Ascending aorta (tissue), 2 donors: ENCODE results near the gene RTN1. TPM values are rescaled to one million over a fixed set of nuclear protein-coding genes. Genes with fewer than 3 reads are reported as not detected.

Experiments used
- DNase-seq, 2 donors: peaks; one replicate each; pipeline ENCODE4 v3.0.0-alpha.2; 2019; ENCODE audit warnings: low spot score in 2 of 2
- H3K27ac ChIP-seq, 2 donors: fragments of 200-600 bp; sonication (generic); one replicate each; pipeline ENCODE4 v1.5.1; 2016 to 2017; ENCODE audit warnings: mild to moderate bottlenecking in 1 of 2
- H3K27me3 ChIP-seq: fragments of 200-600 bp; sonication (generic); one replicate; pipeline ENCODE4 v1.5.1; 2017
- H3K36me3 ChIP-seq, 2 donors: fragments of 200-600 bp; sonication (generic); one replicate each; pipeline ENCODE4 v1.5.1; 2016
- H3K4me1 ChIP-seq, 2 donors: fragments of 200-600 bp; sonication (generic); one replicate each; pipeline ENCODE4 v1.5.1; 2016 to 2017; ENCODE audit warnings: mild to moderate bottlenecking in 1 of 2
- H3K4me3 ChIP-seq, 2 donors: fragments of 200-600 bp; sonication (generic); one replicate each; pipeline ENCODE4 v1.5.1; 2016 to 2017; ENCODE audit warnings: mild to moderate bottlenecking in 1 of 2
- H3K9me3 ChIP-seq, 2 donors: fragments of 200-600 bp; sonication (generic); one replicate each; pipeline ENCODE4 v1.5.1; 2016
- intact Hi-C: fragments of 100-400 bp; cut with DNase I; formaldehyde crosslinking; loops from one replicate; pipeline ENCODE4 v1.15.1; 2023
- total RNA-seq: library from RNA; depleted of rRNA; stranded (reverse); fragments of >200 nt; gene quantifications from one replicate; pipeline ENCODE4 v1.1.0, GENCODE V29; 2016
- TF ChIP-seq, protein P1 (sequence below), 3 experiments: fragments of 200-600 bp in 2 of 3; fragments of 450-650 bp in 1 of 3; sonication (generic) in 2 of 3; IDR thresholded peaks; one replicate each; pipeline ENCODE4 v1.5.1; 2016 to 2019; ENCODE audit warnings: antibody characterized with exemption in 3 of 3, mild to moderate bottlenecking in 1 of 3, moderate library complexity in 1 of 3

The RTN1 gene
- total RNA-seq, 1 donor from 2014 or later: 52.3 TPM

DNA sequence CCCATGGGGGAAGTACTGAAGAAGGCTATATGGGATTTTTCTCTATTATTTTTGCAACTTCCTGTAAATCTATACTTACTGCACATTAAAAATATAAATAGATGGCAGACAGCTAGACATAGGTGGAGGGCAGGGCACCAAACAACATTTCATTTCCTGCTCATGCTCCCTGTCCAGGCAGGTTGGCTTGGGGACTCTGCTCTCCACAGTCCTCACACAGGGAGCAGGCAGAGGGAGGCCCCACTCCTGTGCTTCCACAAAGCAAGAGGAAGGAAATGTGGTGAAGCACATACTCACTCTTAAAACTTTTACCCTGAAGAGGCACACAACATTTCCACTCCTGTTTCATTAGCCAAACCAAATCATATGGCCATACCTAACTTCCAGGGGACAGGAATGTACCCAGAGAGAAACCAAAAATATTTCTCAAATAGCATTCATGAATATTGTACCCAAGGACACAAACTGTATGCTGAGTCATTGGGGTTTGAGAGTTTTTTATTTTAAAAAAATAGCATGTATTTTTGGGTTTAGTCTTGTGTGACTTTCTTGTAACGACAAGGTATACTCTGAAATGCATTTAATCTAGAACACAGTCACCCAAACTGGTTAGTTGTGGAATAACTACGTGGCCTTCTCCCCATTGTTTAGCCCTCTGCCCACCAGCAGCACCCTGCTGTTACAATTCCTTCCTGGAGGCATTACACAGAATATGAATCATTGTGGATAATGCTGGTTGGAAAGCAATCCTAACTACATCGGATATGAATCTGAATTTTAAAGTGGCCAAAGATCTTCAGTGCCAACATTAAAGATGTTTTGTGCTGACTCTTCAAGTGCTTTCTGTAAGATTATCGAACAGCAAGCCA is 40.9 kb downstream of the RTN1 start:
- Histone ChIP-seq H3K36me3 (no peaks in the 10 kb centered on the region), H3K4me3 (no peak overlapping the region), H3K4me1 (peaks cover 0 to 5% of the 10 kb centered on the region in 2 donors), H3K27ac (no peak overlapping the region), H3K27me3 (no peaks in the 10 kb centered on the region), H3K9me3 (no peaks in the 10 kb centered on the region)
- intact Hi-C loops: no loop called here
- TF ChIP-seq, protein P1, sequence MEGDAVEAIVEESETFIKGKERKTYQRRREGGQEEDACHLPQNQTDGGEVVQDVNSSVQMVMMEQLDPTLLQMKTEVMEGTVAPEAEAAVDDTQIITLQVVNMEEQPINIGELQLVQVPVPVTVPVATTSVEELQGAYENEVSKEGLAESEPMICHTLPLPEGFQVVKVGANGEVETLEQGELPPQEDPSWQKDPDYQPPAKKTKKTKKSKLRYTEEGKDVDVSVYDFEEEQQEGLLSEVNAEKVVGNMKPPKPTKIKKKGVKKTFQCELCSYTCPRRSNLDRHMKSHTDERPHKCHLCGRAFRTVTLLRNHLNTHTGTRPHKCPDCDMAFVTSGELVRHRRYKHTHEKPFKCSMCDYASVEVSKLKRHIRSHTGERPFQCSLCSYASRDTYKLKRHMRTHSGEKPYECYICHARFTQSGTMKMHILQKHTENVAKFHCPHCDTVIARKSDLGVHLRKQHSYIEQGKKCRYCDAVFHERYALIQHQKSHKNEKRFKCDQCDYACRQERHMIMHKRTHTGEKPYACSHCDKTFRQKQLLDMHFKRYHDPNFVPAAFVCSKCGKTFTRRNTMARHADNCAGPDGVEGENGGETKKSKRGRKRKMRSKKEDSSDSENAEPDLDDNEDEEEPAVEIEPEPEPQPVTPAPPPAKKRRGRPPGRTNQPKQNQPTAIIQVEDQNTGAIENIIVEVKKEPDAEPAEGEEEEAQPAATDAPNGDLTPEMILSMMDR (IDR thresholded peaks at IDR 0.05): no peak
- no peak for DNase-seq

DNA sequence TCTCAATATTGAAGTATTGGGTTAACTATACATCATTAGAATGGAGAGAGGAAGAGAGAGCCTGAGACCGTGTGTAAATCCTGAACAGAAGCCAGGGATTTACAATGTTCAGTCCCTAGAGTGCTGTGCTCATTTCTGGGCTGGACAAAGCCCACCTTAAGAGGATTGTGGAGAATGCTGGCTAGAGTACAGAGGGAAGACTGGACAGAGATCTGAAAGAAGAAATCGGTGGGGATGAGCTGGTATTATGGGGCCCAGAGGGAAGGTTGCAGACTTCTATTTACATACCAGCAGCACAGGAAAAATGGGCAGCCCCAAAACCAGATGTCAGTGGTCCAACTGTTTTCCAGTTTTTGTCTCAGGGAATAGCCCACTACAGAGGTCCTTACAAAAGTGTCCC is 42.3 kb downstream of the RTN1 start:
- peaks cover 0 to 5% of the 10 kb centered on the region in 2 donors for H3K4me1 ChIP-seq
- H3K27me3 ChIP-seq: no peaks in the 10 kb centered on the region
- no peak overlapping the region for H3K4me3 ChIP-seq
- DNase-seq: no peak
- no peaks in the 10 kb centered on the region for H3K9me3 ChIP-seq
- TF ChIP-seq, protein P1 (IDR thresholded peaks at IDR 0.05): no peak
- intact Hi-C loops: no loop called here
- no peaks in the 10 kb centered on the region for H3K36me3 ChIP-seq
- no peak overlapping the region for H3K27ac ChIP-seq

DNA sequence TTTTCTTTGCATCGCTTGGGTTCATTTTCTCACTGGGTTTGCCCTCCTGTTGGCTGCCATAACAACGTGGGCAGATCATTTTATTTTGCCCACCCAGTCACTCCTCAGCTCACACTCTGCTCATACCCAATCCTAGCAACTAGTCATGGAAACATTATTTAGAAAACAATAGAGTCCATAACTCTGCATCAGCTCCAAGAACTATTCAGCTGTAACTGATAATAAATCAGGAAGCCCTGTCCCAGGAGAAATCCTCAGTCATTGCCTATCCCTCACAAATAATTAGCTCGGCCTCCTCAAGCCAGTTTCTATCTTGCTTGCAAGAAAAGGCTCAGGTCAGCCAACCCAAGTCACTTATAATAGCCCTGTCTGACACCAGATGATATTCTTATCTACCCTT is 43.2 kb downstream of the RTN1 start:
- H3K9me3 ChIP-seq: no peaks in the 10 kb centered on the region
- no peak overlapping the region for H3K27ac ChIP-seq
- DNase-seq: no peak
- peaks cover 0 to 5% of the 10 kb centered on the region in 2 donors for H3K4me1 ChIP-seq
- TF ChIP-seq, protein P1 (IDR thresholded peaks at IDR 0.05): no peak
- no peaks in the 10 kb centered on the region for H3K36me3 ChIP-seq
- no peaks in the 10 kb centered on the region for H3K27me3 ChIP-seq
- intact Hi-C loops: no loop called here
- H3K4me3 ChIP-seq: no peak overlapping the region

DNA sequence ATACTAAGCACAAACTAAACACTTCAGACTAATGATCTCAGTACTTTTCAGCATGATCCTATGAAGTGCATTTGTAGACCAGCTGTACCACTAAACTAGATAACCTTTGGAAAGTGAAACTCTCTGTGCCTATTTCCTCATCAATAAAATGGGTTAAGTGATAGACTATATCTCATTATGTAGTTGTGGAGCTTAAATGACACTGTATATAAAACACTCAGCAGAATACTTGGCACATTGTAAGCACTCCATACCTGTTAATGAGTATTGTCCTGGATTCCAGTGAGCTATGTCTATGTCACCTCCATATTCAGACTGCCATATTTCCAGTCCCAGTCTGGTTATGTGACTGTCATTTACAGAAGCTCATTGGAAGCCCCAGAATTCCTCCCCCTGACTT is 44.4 kb downstream of the RTN1 start:
- intact Hi-C loops: no loop called here
- TF ChIP-seq, protein P1 (IDR thresholded peaks at IDR 0.05): no peak
- H3K27ac ChIP-seq: no peak overlapping the region
- H3K36me3 ChIP-seq: no peaks in the 10 kb centered on the region
- no peak overlapping the region for H3K4me3 ChIP-seq
- no peaks in the 10 kb centered on the region for H3K9me3 ChIP-seq
- peaks cover 0 to 5% of the 10 kb centered on the region in 2 donors for H3K4me1 ChIP-seq
- no peak for DNase-seq
- H3K27me3 ChIP-seq: no peaks in the 10 kb centered on the region

DNA sequence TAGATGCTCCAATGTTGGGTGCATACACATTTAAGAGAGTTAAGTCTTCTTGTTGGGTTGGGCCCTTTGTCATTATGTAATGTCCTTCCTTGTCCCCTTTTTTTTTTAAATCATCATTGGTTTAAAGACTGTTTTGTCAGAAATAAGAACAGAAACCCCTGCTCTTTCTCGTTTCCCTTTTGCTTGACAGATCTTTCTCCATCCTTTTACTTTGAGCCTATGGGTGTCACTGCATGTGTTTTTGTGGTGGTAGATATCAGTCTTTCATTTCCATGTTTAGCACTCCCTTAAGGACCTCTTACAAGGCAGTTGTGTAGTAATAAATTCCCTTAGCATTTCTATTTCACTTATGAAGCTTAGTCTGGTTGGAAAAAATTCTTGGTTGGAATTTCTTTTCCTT is 47.4 kb downstream of the RTN1 start:
- no peaks in the 10 kb centered on the region for H3K9me3 ChIP-seq
- intact Hi-C loops: no loop called here
- H3K36me3 ChIP-seq: no peaks in the 10 kb centered on the region
- H3K4me3 ChIP-seq: no peak overlapping the region
- TF ChIP-seq, protein P1 (IDR thresholded peaks at IDR 0.05): no peak
- no peaks in the 10 kb centered on the region for H3K27me3 ChIP-seq
- no peak for DNase-seq
- H3K27ac ChIP-seq: no peak overlapping the region
- H3K4me1 ChIP-seq: no peaks in the 10 kb centered on the region
